K562 (cell line): ENCODE measurements around the gene MOXD1. TPM values are rescaled to one million over a fixed set of nuclear protein-coding genes. Genes with fewer than 3 reads are reported as not detected.

Experiments
- ATAC-seq: fragments of 200-7000 bp; cut with Tn5 transposase; 3 replicates; pipeline ENCODE4 v1.9.1; 2020; ENCODE audit warnings: moderate library complexity
- BruUV-seq: library from RNA; stranded (reverse); fragments of 400-500 nt; replicated peaks from 2 replicates; lab custom pipeline; 2021; lab: Mats Ljungman, UMichigan
- CTCF ChIA-PET: fragments of 300-600 bp; formaldehyde crosslinking; extraction: SDS; loops from one replicate; lab custom pipeline; 2021; ENCODE audit warnings: low intra/inter-chr PET ratio; lab: Yijun Ruan, JAX
- POLR2A ChIA-PET: fragments of 300-600, 350-650 bp; sonication (Branson Sonifier 250); formaldehyde crosslinking; extraction: SDS; loops from one replicate; lab custom pipeline; 2021; ENCODE audit warnings: antibody characterized with exemption, inconsistent platforms; lab: Yijun Ruan, JAX
- DNase-seq, 4 experiments: peaks; one replicate each; pipeline versions ENCODE4 v3.0.0 to v3.0.0-alpha.2; 2011 to 2018; ENCODE audit warnings: low spot score in 3 of 4, mixed read lengths in 3 of 4; ENCODE audit errors: extremely low read depth in 1 of 4
- FAIRE-seq: peaks from 2 replicates; lab custom pipeline; 2011; peaks lifted over from hg19 to GRCh38; lab: Jason Lieb, UNC
- H2AFZ ChIP-seq: 2 replicates; pipeline ENCODE4 v1.6.0; 2011; ENCODE audit warnings: low read depth, low read length, control low read depth, inconsistent platforms
- H3K27ac ChIP-seq: fragments of 200-600 bp; 3 replicates; pipeline ENCODE4 v1.8.0; 2011; ENCODE audit warnings: low read depth, mild to moderate bottlenecking, control low read depth, inconsistent platforms, low read length, moderate library complexity, mixed read lengths; ENCODE audit errors: extremely low read depth
- H3K27me3 ChIP-seq, 2 experiments: fragments of 300-600 bp in 1 of 2; 2 replicates in 1 of 2; 3 replicates in 1 of 2; pipeline versions ENCODE4 v1.6.0 to v1.8.0; 2011; ENCODE audit warnings: inconsistent platforms in 2 of 2, low read length in 2 of 2, mild to moderate bottlenecking in 1 of 2, mixed read lengths in 1 of 2, moderate library complexity in 1 of 2; ENCODE audit not compliant: control insufficient read depth in 2 of 2, insufficient read depth in 2 of 2
- H3K36me3 ChIP-seq: fragments of 300-600 bp; 3 replicates; pipeline ENCODE4 v1.8.0; 2011; ENCODE audit warnings: mild to moderate bottlenecking, low read length, inconsistent platforms; ENCODE audit not compliant: control insufficient read depth, insufficient read depth
- H3K4me1 ChIP-seq, 2 experiments: fragments of 200-600 bp in 1 of 2; replicated peaks in 1 of 2; 2 replicates in 1 of 2; 3 replicates in 1 of 2; pipeline versions ENCODE4 v1.5.1 to v1.8.0; 2011; ENCODE audit warnings: inconsistent platforms in 2 of 2, low read length in 2 of 2, mild to moderate bottlenecking in 1 of 2, mixed read lengths in 1 of 2, moderate library complexity in 1 of 2; ENCODE audit not compliant: control insufficient read depth in 2 of 2, insufficient read depth in 2 of 2
- H3K4me2 ChIP-seq: 2 replicates; pipeline ENCODE4 v1.6.1; 2011; ENCODE audit warnings: low read length, control low read depth, inconsistent platforms, mixed read lengths; ENCODE audit not compliant: insufficient read depth
- H3K4me3 ChIP-seq: fragments of 200-600 bp; sonication (generic), shearing (Covaris generic); 2 replicates; pipeline ENCODE4 v1.5.1; 2016; ENCODE audit warnings: control low read depth, inconsistent platforms
- H3K79me2 ChIP-seq: fragments of 200-600 bp; 3 replicates; pipeline ENCODE4 v1.8.0; 2011; ENCODE audit warnings: low read length, inconsistent platforms; ENCODE audit not compliant: control insufficient read depth, insufficient read depth
- H3K9ac ChIP-seq, 2 experiments: 2 replicates each; pipeline versions ENCODE4 v1.6.0 to v1.6.1; 2011; ENCODE audit warnings: low read depth in 2 of 2, low read length in 2 of 2, control low read depth in 1 of 2, inconsistent platforms in 1 of 2, mild to moderate bottlenecking in 1 of 2, mixed read lengths in 1 of 2; ENCODE audit not compliant: insufficient read depth in 1 of 2
- H3K9me1 ChIP-seq: one replicate; pipeline ENCODE4 v1.6.0; 2011; ENCODE audit warnings: inconsistent platforms, mild to moderate bottlenecking, low read length, moderate library complexity; ENCODE audit not compliant: control insufficient read depth, insufficient read depth
- H3K9me3 ChIP-seq: replicated peaks from 2 replicates; pipeline ENCODE4 v1.5.1; 2011; ENCODE audit warnings: low read depth, low read length, inconsistent platforms; ENCODE audit not compliant: control insufficient read depth, insufficient read depth
- H4K20me1 ChIP-seq: replicated peaks from 2 replicates; pipeline ENCODE4 v1.6.1; 2011; ENCODE audit warnings: low read length, inconsistent platforms, mixed read lengths; ENCODE audit not compliant: control insufficient read depth, insufficient read depth
- MEF2A ChIP-seq: IDR thresholded peaks from 2 replicates; pipeline ENCODE4 v1.6.1; 2011; ENCODE audit warnings: low read depth, mild to moderate bottlenecking, low read length, moderate library complexity; ENCODE audit not compliant: control insufficient read depth
- MLX ChIP-seq, 2 experiments: fragments of 450-650 bp in 1 of 2; sonication (generic) in 1 of 2; formaldehyde crosslinking; conservative IDR thresholded peaks; 2 replicates each; pipeline versions ENCODE4 v1.4.0 to v1.8.1; 2020 to 2022; ENCODE audit warnings: mild to moderate bottlenecking in 1 of 2, missing genetic modification reagents in 1 of 2
- SPI1 ChIP-seq: IDR thresholded peaks from 2 replicates; pipeline ENCODE4 v1.6.1; 2011; ENCODE audit warnings: low read depth, low read length, control low read depth, borderline replicate concordance
- ZFP1 ChIP-seq: fragments of 450-650 bp; formaldehyde crosslinking; IDR thresholded peaks from 2 replicates; pipeline ENCODE4 v1.4.0; 2020; ENCODE audit warnings: mild to moderate bottlenecking, mixed read lengths
- WGBS: fragments of 100-300 bp; shearing (Covaris generic); methylation state at CpG from one replicate; pipeline ENCODE4 v1.1.6; 2016; ENCODE audit warnings: low coverage, mixed read lengths; ENCODE audit not compliant: insufficient coverage; ENCODE audit errors: missing lambda C conversion rate; 5-methylcytosine and 5-hydroxymethylcytosine counted together
- in situ Hi-C: fragments of 300-500 bp; cut with MboI; formaldehyde crosslinking; loops from 4 replicates; pipeline ENCODE4 v1.15.0; 2018; ENCODE audit warnings: inconsistent platforms, mixed read lengths
- intact Hi-C: fragments of 100-400 bp; cut with micrococcal nuclease; formaldehyde crosslinking; loops from 2 replicates; pipeline ENCODE4 v1.14.2; 2022
- polyA plus RNA-seq, 8 experiments: library from polyadenylated mRNA; depleted of rRNA in 4 of 8; stranded (reverse) in 5 of 8; unstranded in 3 of 8; fragments of >200 nt; fragmentation: Nextera tagmentation in 2 of 8; fragmentation: Illumina TruSeq in 1 of 8; extraction: Ambion mirVana in 2 of 8; extraction: Trizol in 1 of 8; gene quantifications; 2 replicates each; pipeline versions ENCODE4 v1.2.1 to v1.2.3, GENCODE V29; 2011 to 2014; ENCODE audit warnings: inconsistent platforms in 1 of 8, missing spikeins in 1 of 8
- total RNA-seq, 7 experiments: library from RNA; depleted of rRNA in 6 of 7; stranded (reverse); fragments of >200 nt in 6 of 7; fragmentation: Illumina TruSeq in 2 of 7; extraction: Trizol in 2 of 7; gene quantifications; 2 replicates each; pipeline versions ENCODE4 v1.2.1 to v1.2.3, GENCODE V29; 2011 to 2021; ENCODE audit warnings: low replicate concordance in 1 of 7

Gene MOXD1
- total and polyA plus RNA-seq, 9 of the 15 experiments (the other 6 are each of a cell fraction or from before 2014, with no cell fraction given): not detected

GRCh38 chr6:132410830-132411229, 9.6 kb upstream of the MOXD1 start:
- Histone ChIP-seq H3K4me2 (no peak overlapping the region), H3K27me3 (no peaks in the 10 kb centered on the region), H3K4me3 (no peak overlapping the region), H2AFZ (no peak overlapping the region)
- WGBS: 0% methylated on average over 3 of the region's 3 CpGs
- no TSS peak for BruUV-seq
- in situ Hi-C loops: no loop called here
- DNase-seq: no peak
- TF ChIP-seq SPI1: peak; percentile 84; the same call in 1 of the 2 replicates
- TF ChIP-seq MLX (CRISPR knock-in tag; conservative IDR thresholded peaks at IDR 0.05): no peak
- TF ChIP-seq, all 486 proteins: peak for 1
- H3K79me2 ChIP-seq: no peaks in the 10 kb centered on the region
- no peaks in the 10 kb centered on the region for H3K9me3 ChIP-seq
- intact Hi-C loops: no loop called here
- no peak for ATAC-seq
- POLR2A ChIA-PET: no interaction called here
- no peaks in the 10 kb centered on the region for H3K36me3 ChIP-seq
- no peaks in the 10 kb centered on the region for H3K4me1 ChIP-seq
- H3K9ac ChIP-seq: no peak overlapping the region
- FAIRE-seq: no peak
- H3K27ac ChIP-seq: no peak overlapping the region
- no peaks in the 10 kb centered on the region for H4K20me1 ChIP-seq
- CTCF ChIA-PET: no interaction called here
- no peaks in the 10 kb centered on the region for H3K9me1 ChIP-seq

GRCh38 chr6:132405143-132405915, 4.1 kb upstream of the MOXD1 start:
- ATAC-seq (no peak), FAIRE-seq (no peak), DNase-seq (no peak)
- POLR2A ChIA-PET: no interaction called here
- no peak overlapping the region for H3K9ac ChIP-seq
- H3K27ac ChIP-seq: no peak overlapping the region
- peaks cover 9 to 24% of the 10 kb centered on the region in 2 experiments; a peak in 4 of 5 replicates for H3K27me3 ChIP-seq
- H3K9me1 ChIP-seq: no peaks in the 10 kb centered on the region
- no peaks in the 10 kb centered on the region for H3K36me3 ChIP-seq
- intact Hi-C loops (no loop called here), in situ Hi-C loops (no loop called here)
- WGBS: 0% methylated on average over 2 of the region's 2 CpGs
- no peaks in the 10 kb centered on the region for H3K79me2 ChIP-seq
- no peak overlapping the region for H3K4me3 ChIP-seq
- no peak overlapping the region for H2AFZ ChIP-seq
- no TSS peak for BruUV-seq
- TF ChIP-seq ZFP1 (CRISPR knock-in tag) (no peak), MEF2A (peak; percentile 29; the same call in 1 of the 2 replicates)
- H3K4me1 ChIP-seq: peaks cover 0 to 11% of the 10 kb centered on the region in 2 experiments; a peak in 2 of 5 replicates
- no peaks in the 10 kb centered on the region for H4K20me1 ChIP-seq
- no peak overlapping the region for H3K4me2 ChIP-seq
- CTCF ChIA-PET: no interaction called here
- no peaks in the 10 kb centered on the region for H3K9me3 ChIP-seq
